HL-60 (cell line): ENCODE data around the gene COL18A1.

Experiments
- DNase-seq, 2 experiments: peaks; one replicate each; pipeline ENCODE4 v3.0.0-alpha.2; 2010 to 2020; ENCODE audit warnings: low read depth in 1 of 2, low spot score in 1 of 2
- H3K27ac ChIP-seq: fragments of 250-450 bp; sonication (Bioruptor Pico); replicated peaks from 2 replicates; pipeline ENCODE4 v1.5.1; 2020; ENCODE audit warnings: mild to moderate bottlenecking, moderate library complexity
- H3K27me3 ChIP-seq: fragments of 250-450 bp; sonication (Bioruptor Pico); 2 replicates; pipeline ENCODE4 v1.5.1; 2021; ENCODE audit warnings: mild to moderate bottlenecking, moderate library complexity; ENCODE audit not compliant: insufficient read depth, poor library complexity, severe bottlenecking
- H3K4me3 ChIP-seq: replicated peaks from 2 replicates; pipeline ENCODE4 v1.5.1; 2011; ENCODE audit warnings: mild to moderate bottlenecking, control low read depth, low read length; ENCODE audit not compliant: insufficient read depth
- GABPA ChIP-seq: IDR thresholded peaks from 2 replicates; pipeline ENCODE4 v1.6.1; 2012; ENCODE audit warnings: low read depth
- POLR2AphosphoS5 ChIP-seq: IDR thresholded peaks from 2 replicates; pipeline ENCODE4 v1.6.1; 2012; ENCODE audit warnings: low read depth
- REST ChIP-seq: IDR thresholded peaks from 2 replicates; pipeline ENCODE4 v1.6.1; 2012; ENCODE audit warnings: low read depth; ENCODE audit not compliant: insufficient replicate concordance
- SPI1 ChIP-seq: IDR thresholded peaks from 2 replicates; pipeline ENCODE4 v1.6.1; 2012; ENCODE audit warnings: low read depth, mild to moderate bottlenecking, borderline replicate concordance
- TF ChIP-seq, protein P1 (sequence below): IDR thresholded peaks from one replicate; pipeline ENCODE4 v1.5.1; 2011; ENCODE audit warnings: low read length, control low read depth, inconsistent platforms; ENCODE audit not compliant: insufficient read depth

COL18A1 gene

DNA sequence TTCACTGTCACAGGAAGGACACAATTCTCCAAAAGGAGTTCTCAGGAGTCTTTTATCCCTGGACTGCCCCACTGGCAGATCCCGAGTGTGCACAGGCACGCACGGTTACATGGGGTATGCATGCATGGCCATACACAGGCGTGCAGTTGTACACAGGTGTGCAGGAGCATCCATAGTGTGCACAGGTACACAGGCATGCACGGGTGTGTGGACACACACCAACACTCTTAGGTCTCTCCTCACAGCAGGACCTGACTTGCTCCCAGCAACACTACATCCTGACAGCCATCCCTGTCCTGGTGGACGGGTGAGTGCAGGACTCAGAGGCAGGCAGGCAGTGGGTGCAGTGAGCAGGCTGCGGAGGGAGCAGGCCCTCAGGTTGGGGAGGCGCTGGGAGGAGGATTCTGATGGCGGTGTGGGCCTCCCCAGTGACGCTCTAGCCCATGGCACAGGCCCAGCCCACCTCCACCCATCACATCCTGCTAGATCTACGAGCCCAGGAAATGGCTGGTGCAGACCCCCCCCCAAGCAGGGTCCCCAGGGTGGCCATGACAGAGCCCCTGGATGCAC is 108.9 kb downstream of the COL18A1 start:
- DNase-seq = no peak
- Histone ChIP-seq H3K27ac (no peak overlapping the region), H3K4me3 (no peak overlapping the region), H3K27me3 (no peaks in the 10 kb centered on the region)
- TF ChIP-seq REST = no peak

DNA sequence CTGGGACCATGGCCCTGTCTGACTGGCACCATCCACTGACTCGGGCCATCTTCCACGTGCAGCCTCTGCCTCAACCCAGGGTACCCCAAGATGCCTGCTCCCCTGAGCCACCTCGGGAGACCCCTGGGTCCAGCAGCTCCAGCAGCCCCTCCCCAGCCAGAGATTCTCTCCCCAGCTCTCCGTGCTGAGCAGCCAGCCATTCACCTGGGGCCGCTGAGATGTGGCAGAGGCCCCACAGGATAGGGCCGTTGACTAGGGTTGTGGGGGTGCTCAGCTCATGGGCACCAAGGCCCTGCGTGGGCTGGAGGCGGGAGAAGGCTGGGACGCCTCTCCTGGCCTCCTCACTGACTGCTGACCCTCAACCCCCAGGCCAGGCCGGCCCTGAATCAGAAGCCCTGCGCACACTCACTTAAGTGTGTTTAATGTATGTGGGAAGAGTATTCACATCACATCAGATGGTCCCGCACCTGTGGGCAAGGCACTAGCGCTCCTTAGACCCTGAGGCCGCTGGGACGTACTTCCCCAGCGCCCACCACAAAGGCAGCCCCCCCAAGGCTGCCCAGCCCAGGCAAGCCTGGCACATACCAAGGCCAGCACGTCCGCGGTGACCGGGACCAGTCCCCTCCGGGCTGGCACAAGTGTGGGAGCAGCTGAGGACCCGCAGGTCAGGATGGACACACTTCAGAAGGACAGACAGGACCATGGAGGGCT is 109.5 kb downstream of the COL18A1 start:
- DNase-seq = no peak
- no peaks in the 10 kb centered on the region for H3K27me3 ChIP-seq
- TF ChIP-seq, protein P1, sequence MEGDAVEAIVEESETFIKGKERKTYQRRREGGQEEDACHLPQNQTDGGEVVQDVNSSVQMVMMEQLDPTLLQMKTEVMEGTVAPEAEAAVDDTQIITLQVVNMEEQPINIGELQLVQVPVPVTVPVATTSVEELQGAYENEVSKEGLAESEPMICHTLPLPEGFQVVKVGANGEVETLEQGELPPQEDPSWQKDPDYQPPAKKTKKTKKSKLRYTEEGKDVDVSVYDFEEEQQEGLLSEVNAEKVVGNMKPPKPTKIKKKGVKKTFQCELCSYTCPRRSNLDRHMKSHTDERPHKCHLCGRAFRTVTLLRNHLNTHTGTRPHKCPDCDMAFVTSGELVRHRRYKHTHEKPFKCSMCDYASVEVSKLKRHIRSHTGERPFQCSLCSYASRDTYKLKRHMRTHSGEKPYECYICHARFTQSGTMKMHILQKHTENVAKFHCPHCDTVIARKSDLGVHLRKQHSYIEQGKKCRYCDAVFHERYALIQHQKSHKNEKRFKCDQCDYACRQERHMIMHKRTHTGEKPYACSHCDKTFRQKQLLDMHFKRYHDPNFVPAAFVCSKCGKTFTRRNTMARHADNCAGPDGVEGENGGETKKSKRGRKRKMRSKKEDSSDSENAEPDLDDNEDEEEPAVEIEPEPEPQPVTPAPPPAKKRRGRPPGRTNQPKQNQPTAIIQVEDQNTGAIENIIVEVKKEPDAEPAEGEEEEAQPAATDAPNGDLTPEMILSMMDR = no peak
- TF ChIP-seq GABPA = no peak
- TF ChIP-seq REST = no peak
- TF ChIP-seq POLR2AphosphoS5 = no peak; the same call in 1 of the 2 replicates
- no peak for TF ChIP-seq SPI1
- no peak overlapping the region for H3K27ac ChIP-seq
- no peak overlapping the region for H3K4me3 ChIP-seq

DNA sequence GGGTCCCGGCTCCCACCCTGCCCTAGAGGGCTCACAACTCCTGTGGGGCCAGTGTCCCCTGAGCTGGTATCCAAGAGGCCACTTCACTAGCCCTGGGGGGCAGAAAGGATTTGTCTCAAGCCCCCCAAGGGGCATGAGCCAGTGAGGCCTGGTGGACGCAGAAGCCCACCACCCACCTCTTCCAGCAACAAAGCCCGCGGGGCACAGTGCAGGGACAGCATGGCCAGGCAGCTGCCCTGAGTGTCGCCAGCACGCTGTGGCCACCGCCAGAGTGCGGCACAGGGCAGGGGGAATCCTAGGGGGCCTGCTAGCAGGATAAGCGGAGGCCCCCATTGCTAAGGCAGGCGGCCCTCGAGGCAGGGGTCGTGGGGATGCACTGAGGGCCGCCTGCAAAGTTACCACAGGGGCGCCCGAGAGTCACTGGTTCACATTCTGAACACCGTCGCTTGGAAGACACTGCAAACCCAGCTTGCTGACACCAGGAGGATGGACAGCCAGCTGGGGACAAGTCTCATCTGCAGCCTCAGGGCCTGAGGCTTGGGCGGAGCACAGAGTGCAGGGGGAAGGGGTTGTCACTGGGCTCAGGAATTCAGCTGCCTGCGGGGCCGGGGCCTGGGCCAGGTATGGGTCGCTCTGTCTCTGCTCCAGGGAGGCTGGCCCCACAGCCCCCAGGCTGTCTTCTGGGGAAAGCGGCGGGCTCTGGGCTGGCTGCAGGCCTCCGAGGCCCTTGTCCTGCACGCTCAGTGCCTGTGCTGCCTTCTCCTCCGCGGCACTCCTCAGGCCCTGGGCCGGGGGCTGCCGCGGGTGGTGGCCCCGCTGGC is 110.5 kb downstream of the COL18A1 start:
- TF ChIP-seq GABPA (no peak), POLR2AphosphoS5 (0 out of 2 replicates have a peak, but pooled peaks have one; percentile 9), REST (no peak), SPI1 (no peak)
- H3K27ac ChIP-seq = no peak overlapping the region
- DNase-seq = no peak
- H3K4me3 ChIP-seq = no peak overlapping the region
- H3K27me3 ChIP-seq = no peaks in the 10 kb centered on the region
